Spleen (tissue), 7 donors: ENCODE measurements around the gene UCKL1.
A peak's percentile ranks its signal among the peaks of the same experiment; 100 is the strongest.

ENCODE experiments used
- POLR2A ChIP-seq, 3 donors: fragments of 450-650 bp; IDR thresholded peaks; one replicate each; pipeline ENCODE4 v1.5.1; 2017; ENCODE audit warnings: antibody characterized with exemption in 3 of 3, mild to moderate bottlenecking in 1 of 3
- POLR2AphosphoS5 ChIP-seq, 3 donors: sonication (generic); formaldehyde crosslinking; IDR thresholded peaks; one replicate each; pipeline ENCODE4 v1.5.1; 2017; ENCODE audit warnings: antibody characterized with exemption in 3 of 3
- TF ChIP-seq, protein P1 (sequence below), 11 experiments: fragments of 200-600 bp in 7 of 11; fragments of 450-650 bp in 4 of 11; sonication (generic) in 4 of 11; IDR thresholded peaks in 8 of 11; conservative IDR thresholded peaks in 3 of 11; 1 replicate in 7 of 11; 2 replicates in 4 of 11; pipeline versions ENCODE4 v1.4.0 to v1.8.0; 2016 to 2021; ENCODE audit warnings: antibody characterized with exemption in 11 of 11, inconsistent platforms in 4 of 11, mild to moderate bottlenecking in 1 of 11
- donor health status: DM: no; HTN: no; CAD: no; lungs with moderate emphysema.
- donor health status: DM: no; HTN: no; CAD: no.
- donor health status: DM: no; HTN: no; CAD: no.

DNA sequence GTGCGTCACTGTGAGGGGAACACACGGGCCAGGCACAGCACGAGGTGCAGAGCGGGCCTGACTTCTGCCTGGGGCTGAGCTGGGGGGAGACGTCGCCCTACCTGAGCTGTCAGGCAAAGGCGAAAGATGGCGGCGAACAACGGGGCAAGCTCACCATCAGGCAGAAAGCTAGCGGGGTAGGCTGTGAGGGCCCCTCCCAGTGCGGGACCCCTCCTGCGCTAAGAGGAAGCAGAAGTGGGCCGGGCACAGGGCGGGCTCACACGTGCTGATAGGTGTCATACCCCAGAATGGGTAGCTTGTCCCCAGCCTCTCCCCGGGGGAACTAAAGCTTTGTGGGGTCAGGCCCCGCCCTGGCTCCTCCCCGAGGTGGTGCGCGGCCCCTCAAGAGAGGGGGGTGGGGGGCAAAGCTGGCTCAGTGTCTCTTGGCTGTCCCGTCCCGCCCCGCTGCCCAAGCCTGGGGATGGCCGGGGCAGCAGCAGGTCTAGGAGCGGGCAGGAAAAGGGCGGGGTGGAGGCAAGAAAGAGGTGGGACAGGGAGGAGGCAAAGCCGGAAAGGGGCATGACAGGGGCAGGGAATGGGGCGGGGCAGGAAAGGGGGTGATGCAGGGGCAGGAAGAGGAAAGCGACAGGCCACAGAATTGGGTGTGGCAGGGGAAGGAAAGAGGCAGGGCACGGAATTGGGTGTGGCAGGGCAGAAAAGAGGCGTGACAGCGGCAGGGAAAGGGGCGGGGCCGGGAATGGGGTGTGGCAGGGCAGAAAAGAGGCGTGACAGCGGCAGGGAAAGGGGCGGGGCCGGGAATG, 14.7 kb downstream of the UCKL1 start:
- no peak for TF ChIP-seq POLR2A (IDR thresholded peaks at IDR 0.05)
- TF ChIP-seq, protein P1, sequence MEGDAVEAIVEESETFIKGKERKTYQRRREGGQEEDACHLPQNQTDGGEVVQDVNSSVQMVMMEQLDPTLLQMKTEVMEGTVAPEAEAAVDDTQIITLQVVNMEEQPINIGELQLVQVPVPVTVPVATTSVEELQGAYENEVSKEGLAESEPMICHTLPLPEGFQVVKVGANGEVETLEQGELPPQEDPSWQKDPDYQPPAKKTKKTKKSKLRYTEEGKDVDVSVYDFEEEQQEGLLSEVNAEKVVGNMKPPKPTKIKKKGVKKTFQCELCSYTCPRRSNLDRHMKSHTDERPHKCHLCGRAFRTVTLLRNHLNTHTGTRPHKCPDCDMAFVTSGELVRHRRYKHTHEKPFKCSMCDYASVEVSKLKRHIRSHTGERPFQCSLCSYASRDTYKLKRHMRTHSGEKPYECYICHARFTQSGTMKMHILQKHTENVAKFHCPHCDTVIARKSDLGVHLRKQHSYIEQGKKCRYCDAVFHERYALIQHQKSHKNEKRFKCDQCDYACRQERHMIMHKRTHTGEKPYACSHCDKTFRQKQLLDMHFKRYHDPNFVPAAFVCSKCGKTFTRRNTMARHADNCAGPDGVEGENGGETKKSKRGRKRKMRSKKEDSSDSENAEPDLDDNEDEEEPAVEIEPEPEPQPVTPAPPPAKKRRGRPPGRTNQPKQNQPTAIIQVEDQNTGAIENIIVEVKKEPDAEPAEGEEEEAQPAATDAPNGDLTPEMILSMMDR (IDR thresholded peaks at IDR 0.05 in 8 of 11, conservative IDR thresholded peaks at IDR 0.05 in 3 of 11) = peak in 1 of 11 experiments; percentile 16
- peak; percentile 16 to 77 (median 64) for TF ChIP-seq POLR2AphosphoS5 (IDR thresholded peaks at IDR 0.05)
